Measurements from ENCODE around the gene ICE1. TPM values are rescaled to one million over a fixed set of nuclear protein-coding genes. Genes with fewer than 3 reads are reported as not detected.
"Not testable (repeated sequence)": the region's sequence is repeated elsewhere in the genome, so short reads cannot be mapped to it uniquely, and the experiment has no call there.

ICE1 gene
- 41.5 TPM for polyA plus RNA-seq (ENCODE audit: insufficient read length)
- long read RNA-seq, donor 1: 0 reads
- long read RNA-seq, donor 2, partial matches to known transcripts: 0 of 2 reads
- long read RNA-seq, donor 2, other reads (novel, unspliced or antisense): 0 of 2 reads
- long read RNA-seq, donor 3, partial matches to known transcripts: 8 of 9 reads
- long read RNA-seq, donor 3, other reads (novel, unspliced or antisense): 0 of 9 reads
- long read RNA-seq, donor 4: 0 reads
- long read RNA-seq, donor 5, partial matches to known transcripts: 0 of 2 reads
- long read RNA-seq, donor 5, other reads (novel, unspliced or antisense): 0 of 2 reads
- long read RNA-seq, donor 6: 0 reads
- long read RNA-seq, donor 7, partial matches to known transcripts: 0 of 4 reads
- long read RNA-seq, donor 7, other reads (novel, unspliced or antisense): 0 of 4 reads
- long read RNA-seq, donor 8: 0 reads

GRCh38 chr5:5421961-5422818, at the start of gene ICE1:
Gene ICE1 (plus strand): TSS chr5:5422677. CDS start chr5:5422916, 239 bp downstream.
- DNase-seq: peak; percentile 97

- no peak for DNase-seq
Measured at GRCh38 chr5:5372930-5373329, 49.5 kb upstream of the ICE1 start.

- no peak for DNase-seq
Measured at GRCh38 chr5:5373351-5373989, 49.0 kb upstream of the ICE1 start.

- DNase-seq: no peak
Measured at GRCh38 chr5:5374009-5374715, 48.3 kb upstream of the ICE1 start.

GRCh38 chr5:5377780-5378179, 44.7 kb upstream of the ICE1 start:
- no peak for DNase-seq

- DNase-seq: no peak
Measured at GRCh38 chr5:5378531-5378930, 43.9 kb upstream of the ICE1 start.

GRCh38 chr5:5380298-5380697, 42.2 kb upstream of the ICE1 start:
- DNase-seq: no peak

- no peak for DNase-seq
Measured at GRCh38 chr5:5381310-5381913, 41.1 kb upstream of the ICE1 start.

GRCh38 chr5:5383461-5383860, 39.0 kb upstream of the ICE1 start:
- no peak for DNase-seq

- DNase-seq: no peak
Measured at GRCh38 chr5:5384660-5385330, 37.7 kb upstream of the ICE1 start.

- no peak for DNase-seq
Measured at GRCh38 chr5:5385331-5385662, 37.2 kb upstream of the ICE1 start.

GRCh38 chr5:5386329-5386728, 36.1 kb upstream of the ICE1 start:
- no peak for DNase-seq

GRCh38 chr5:5387192-5387591, 35.3 kb upstream of the ICE1 start:
- DNase-seq: no peak

GRCh38 chr5:5387777-5388176, 34.7 kb upstream of the ICE1 start:
- no peak for DNase-seq

- not testable (repeated sequence) for DNase-seq
Measured at GRCh38 chr5:5390121-5390869, 32.2 kb upstream of the ICE1 start.

- not testable (repeated sequence) for DNase-seq
Measured at GRCh38 chr5:5392504-5392903, 30.0 kb upstream of the ICE1 start.

- peak; percentile 59 for DNase-seq
Measured at GRCh38 chr5:5394384-5394986, 28.0 kb upstream of the ICE1 start.

GRCh38 chr5:5395093-5395492, 27.4 kb upstream of the ICE1 start:
- not testable (repeated sequence) for DNase-seq

- DNase-seq: no peak
Measured at GRCh38 chr5:5398071-5398470, 24.4 kb upstream of the ICE1 start.

- no peak for DNase-seq
Measured at GRCh38 chr5:5401095-5401494, 21.4 kb upstream of the ICE1 start.

Measured in left kidney (tissue), 8 donors.